Choroid plexus epithelial cell (primary cell): ENCODE data around the gene ASTL.

ENCODE experiments used
- DNase-seq: peaks from one replicate; pipeline ENCODE4 v3.0.0-alpha.2; 2010; ENCODE audit warnings: low read depth
- H3K4me3 ChIP-seq: 2 replicates; pipeline ENCODE4 v1.5.1; 2011; ENCODE audit warnings: low read depth, mild to moderate bottlenecking, control low read depth, low read length, moderate library complexity
- CTCF ChIP-seq: conservative IDR thresholded peaks from 2 replicates; pipeline ENCODE4 v1.5.1; 2011; ENCODE audit warnings: low read depth, mild to moderate bottlenecking, control low read depth, inconsistent platforms, low read length, moderate library complexity

Gene ASTL

DNA sequence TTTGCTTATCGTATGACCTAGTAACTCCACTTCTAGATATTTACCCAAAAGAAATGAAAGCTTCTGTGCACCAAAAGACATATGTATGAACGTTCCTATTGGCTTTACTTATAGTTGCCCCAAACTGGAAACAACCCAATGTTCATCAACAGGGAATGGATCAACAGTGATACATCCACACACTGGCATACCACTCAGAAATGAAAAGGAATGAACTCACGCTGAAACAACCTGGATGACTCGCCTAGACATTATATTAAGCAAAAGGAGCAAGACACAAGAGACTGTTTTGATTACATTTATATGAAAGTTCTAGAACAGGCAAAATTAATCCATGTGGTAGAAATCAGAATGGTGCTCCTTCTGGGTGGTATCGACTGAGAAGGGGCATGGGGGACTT lies 40.9 kb downstream of the ASTL start:
- no peak for TF ChIP-seq CTCF
- no peak overlapping the region for H3K4me3 ChIP-seq
- DNase-seq, result no peak

DNA sequence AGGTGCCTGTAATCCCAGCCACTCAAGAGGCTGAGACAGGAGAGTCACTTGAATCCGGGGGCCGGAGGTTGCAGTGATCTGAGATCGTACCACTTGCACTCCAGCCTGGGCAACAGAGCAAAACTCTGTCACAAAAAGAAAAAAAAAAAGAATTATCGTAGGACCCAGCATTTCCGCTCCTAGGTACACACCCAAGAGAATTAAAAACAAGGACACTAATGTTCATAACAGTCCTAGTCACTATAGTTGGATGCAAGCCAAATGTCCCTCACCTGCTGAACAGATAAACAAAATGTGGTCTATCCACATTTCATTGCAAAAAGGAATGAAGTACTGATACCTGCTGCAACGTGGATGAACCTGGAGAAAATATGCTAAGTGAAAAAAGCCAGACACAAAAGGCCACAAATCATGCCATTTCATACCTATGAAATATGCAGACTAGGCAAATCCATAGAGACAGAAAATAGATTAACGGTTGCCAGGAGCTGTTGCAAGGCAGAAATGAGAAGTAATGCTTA lies 43.1 kb downstream of the ASTL start:
- H3K4me3 ChIP-seq, result no peak overlapping the region
- DNase-seq, result no peak
- TF ChIP-seq CTCF, result no peak

DNA sequence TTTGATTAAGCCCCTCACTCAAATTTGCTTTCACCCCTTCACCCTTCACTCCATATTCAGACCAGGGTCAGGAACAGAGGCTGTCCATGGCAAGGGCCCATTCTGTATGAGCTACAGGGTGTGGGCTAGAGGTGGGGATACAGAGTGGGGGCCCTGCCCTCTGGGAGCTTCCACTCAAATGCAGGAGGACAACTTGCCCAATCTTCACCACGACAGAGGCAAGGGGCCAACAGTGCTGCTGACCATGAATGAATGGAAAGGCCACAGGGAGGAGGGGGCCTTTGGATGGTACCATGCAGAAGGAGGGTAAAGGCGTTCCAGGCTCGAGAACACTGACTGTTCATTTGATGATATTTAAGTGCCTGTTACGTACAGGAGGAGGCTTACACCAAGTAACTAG lies 44.8 kb downstream of the ASTL start:
- DNase-seq, result no peak
- TF ChIP-seq CTCF, result no peak
- H3K4me3 ChIP-seq, result no peak overlapping the region

DNA sequence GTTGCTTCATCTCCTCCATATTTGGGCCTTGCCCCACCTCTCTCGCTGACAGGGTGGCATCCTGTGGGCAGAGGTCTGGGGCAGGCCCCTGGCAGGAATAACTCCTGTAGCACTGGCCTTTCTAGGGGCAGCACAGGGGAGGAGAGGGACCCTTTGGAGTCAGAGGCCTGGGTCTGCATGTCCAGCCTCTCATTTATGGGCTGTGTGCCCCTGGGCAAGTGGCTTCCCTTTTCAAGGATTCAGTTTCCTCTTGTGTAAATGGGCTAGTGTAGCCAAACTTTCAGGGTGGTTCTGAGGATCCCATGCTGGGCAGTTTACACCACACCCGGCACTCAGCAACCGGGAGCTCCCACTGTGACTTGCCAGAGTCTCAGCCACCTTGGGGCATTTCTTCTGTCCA lies 45.4 kb downstream of the ASTL start:
- TF ChIP-seq CTCF, result no peak
- no peak for DNase-seq
- no peak overlapping the region for H3K4me3 ChIP-seq

DNA sequence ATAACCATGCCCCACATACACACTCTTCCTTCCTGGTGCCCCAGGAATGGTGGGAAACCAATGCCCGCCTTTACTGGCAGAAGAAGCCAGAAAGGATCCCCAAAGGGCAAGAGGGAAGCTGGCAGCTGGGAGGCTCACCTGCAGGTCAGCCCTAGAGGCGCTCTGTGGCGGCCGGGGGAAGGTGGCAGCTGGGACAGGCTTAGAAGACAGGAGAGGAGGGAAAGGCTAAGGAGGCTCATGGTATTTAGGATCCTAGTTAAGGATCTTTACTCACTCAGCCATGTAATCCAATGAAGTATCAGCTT lies 45.8 kb downstream of the ASTL start:
- DNase-seq, result no peak
- no peak overlapping the region for H3K4me3 ChIP-seq
- TF ChIP-seq CTCF, result no peak

GRCh38 chr2:96091711-96092572 lies 46.4 kb downstream of the ASTL start:
- TF ChIP-seq CTCF, result no peak
- no peak overlapping the region for H3K4me3 ChIP-seq
- no peak for DNase-seq

GRCh38 chr2:96091141-96091710 lies 47.1 kb downstream of the ASTL start:
- DNase-seq, result no peak
- no peak for TF ChIP-seq CTCF

More at GRCh38 chr2:96091141-96091710, 47.1 kb downstream of the ASTL start:
- no peak overlapping the region for H3K4me3 ChIP-seq
